GM12878 (cell line): ENCODE results near the gene FTSJ1. TPM values are rescaled to one million over a fixed set of nuclear protein-coding genes. Genes with fewer than 3 reads are reported as not detected.
A peak's percentile ranks its signal among the peaks of the same experiment; 100 is the strongest.

Experiments
- ATF7 ChIP-seq: fragments of 450-650 bp; IDR thresholded peaks from 2 replicates; pipeline ENCODE4 v1.6.1; 2016; ENCODE audit warnings: low read depth, mild to moderate bottlenecking
- BCL11A ChIP-seq: IDR thresholded peaks from 2 replicates; pipeline ENCODE4 v1.6.1; 2011; ENCODE audit warnings: low read depth, low read length
- CBX3 ChIP-seq: fragments of 200-600 bp; sonication (generic); IDR thresholded peaks from 2 replicates; pipeline ENCODE4 v1.6.1; 2016; ENCODE audit warnings: low read depth, borderline replicate concordance
- CHD1 ChIP-seq: IDR thresholded peaks from 2 replicates; pipeline ENCODE4 v1.6.1; 2012; ENCODE audit warnings: low read depth, low read length, improper control_type of control experiment
- FOS ChIP-seq: IDR thresholded peaks from 3 replicates; pipeline ENCODE4 v1.6.1; 2011; ENCODE audit warnings: borderline replicate concordance; ENCODE audit not compliant: insufficient read length; ENCODE audit errors: extremely low read depth
- HCFC1 ChIP-seq: fragments of 150-350 bp; IDR thresholded peaks from 2 replicates; pipeline ENCODE4 v1.6.1; 2014; ENCODE audit warnings: low read length
- KAT2A ChIP-seq: conservative IDR thresholded peaks from 2 replicates; pipeline ENCODE4 v1.6.1; 2011; ENCODE audit warnings: low read depth, low read length; ENCODE audit not compliant: control insufficient read depth
- KDM1A ChIP-seq: fragments of 200-600 bp; sonication (generic); IDR thresholded peaks from 2 replicates; pipeline ENCODE4 v1.6.1; 2016; ENCODE audit warnings: borderline replicate concordance
- MTA3 ChIP-seq: IDR thresholded peaks from 2 replicates; pipeline ENCODE4 v1.6.1; 2012; ENCODE audit warnings: low read length, inconsistent platforms, borderline replicate concordance
- MYC ChIP-seq: IDR thresholded peaks from 2 replicates; pipeline ENCODE4 v1.6.1; 2011; ENCODE audit warnings: mild to moderate bottlenecking, low read length, moderate library complexity, inconsistent platforms; ENCODE audit not compliant: insufficient read depth, insufficient replicate concordance, insufficient read length, severe bottlenecking
- NBN ChIP-seq: fragments of 450-650 bp; IDR thresholded peaks from 2 replicates; pipeline ENCODE4 v1.6.1; 2016
- NFXL1 ChIP-seq: fragments of 450-650 bp; IDR thresholded peaks from 2 replicates; pipeline ENCODE4 v1.6.1; 2017; ENCODE audit warnings: antibody characterized with exemption, mild to moderate bottlenecking, borderline replicate concordance
- NFYB ChIP-seq: IDR thresholded peaks from 2 replicates; pipeline ENCODE4 v1.6.1; 2011; ENCODE audit warnings: low read depth, mild to moderate bottlenecking, low read length, improper control_type of control experiment, moderate library complexity; ENCODE audit not compliant: insufficient read depth
- PKNOX1 ChIP-seq: fragments of 450-650 bp; IDR thresholded peaks from 2 replicates; pipeline ENCODE4 v1.6.1; 2016; ENCODE audit warnings: mild to moderate bottlenecking
- POLR2AphosphoS2 ChIP-seq: IDR thresholded peaks from 2 replicates; pipeline ENCODE4 v1.6.1; 2011; ENCODE audit warnings: low read depth, mild to moderate bottlenecking, low read length, improper control_type of control experiment, moderate library complexity
- RAD51 ChIP-seq: fragments of 450-650 bp; IDR thresholded peaks from 2 replicates; pipeline ENCODE4 v1.6.1; 2016; ENCODE audit warnings: moderate library complexity, mild to moderate bottlenecking, inconsistent platforms
- SREBF1 ChIP-seq: IDR thresholded peaks from 2 replicates; pipeline ENCODE4 v1.6.1; 2012; ENCODE audit warnings: mild to moderate bottlenecking, low read length
- SUPT20H ChIP-seq: IDR thresholded peaks from 2 replicates; pipeline ENCODE4 v1.6.1; 2011; ENCODE audit warnings: low read depth, mild to moderate bottlenecking, low read length, moderate library complexity, borderline replicate concordance; ENCODE audit not compliant: control insufficient read depth
- ZNF384 ChIP-seq: IDR thresholded peaks from 2 replicates; pipeline ENCODE4 v1.6.1; 2012; ENCODE audit warnings: low read depth, mild to moderate bottlenecking, low read length, improper control_type of control experiment, borderline replicate concordance
- polyA plus RNA-seq, 11 experiments: library from polyadenylated mRNA; depleted of rRNA in 4 of 11; unstranded in 6 of 11; stranded (reverse) in 5 of 11; fragments of >200 nt; fragmentation: Nextera tagmentation in 4 of 11; fragmentation: Illumina TruSeq in 1 of 11; extraction: Ambion mirVana in 4 of 11; extraction: Trizol in 1 of 11; gene quantifications; 1 replicate in 1 of 11; 2 replicates in 10 of 11; pipeline versions ENCODE4 v1.2.1 to v1.2.3, GENCODE V29; 2011 to 2016; ENCODE audit warnings: inconsistent platforms in 2 of 11, missing spikeins in 2 of 11, low read depth in 1 of 11
- total RNA-seq, 4 experiments: library from RNA; depleted of rRNA in 3 of 4; stranded (reverse); fragments of >200 nt in 3 of 4; fragmentation: Illumina TruSeq in 1 of 4; extraction: Trizol in 1 of 4; gene quantifications; 2 replicates each; pipeline versions ENCODE4 v1.2.1 to v1.2.3, GENCODE V29; 2013 to 2021
- TF ChIP-seq, protein P1 (sequence below): fragments of 450-650 bp; IDR thresholded peaks from 2 replicates; pipeline ENCODE4 v1.6.1; 2016; ENCODE audit warnings: mild to moderate bottlenecking
- TF ChIP-seq, protein P2 (sequence below): IDR thresholded peaks from 2 replicates; pipeline ENCODE4 v1.6.1; 2011; ENCODE audit warnings: borderline replicate concordance, low read depth, mild to moderate bottlenecking, moderate library complexity, mixed read lengths, low read length; ENCODE audit not compliant: insufficient read depth; ENCODE audit errors: extremely low read length
- TF ChIP-seq, protein P3 (sequence below): IDR thresholded peaks from 2 replicates; pipeline ENCODE4 v1.6.1; 2011; ENCODE audit warnings: low read depth, mild to moderate bottlenecking, low read length, moderate library complexity, borderline replicate concordance; ENCODE audit errors: extremely low read depth
- TF ChIP-seq, protein P4 (sequence below): fragments of 450-650 bp; IDR thresholded peaks from 2 replicates; pipeline ENCODE4 v1.6.1; 2018; ENCODE audit warnings: mild to moderate bottlenecking, low read depth, moderate library complexity; ENCODE audit not compliant: partially characterized antibody

Gene FTSJ1
- total and polyA plus RNA-seq, 10 of the 15 experiments (the other 5 are each of a cell fraction or from before 2014, with no cell fraction given), result 8.8 to 87.8 (median 57.9) TPM

DNA sequence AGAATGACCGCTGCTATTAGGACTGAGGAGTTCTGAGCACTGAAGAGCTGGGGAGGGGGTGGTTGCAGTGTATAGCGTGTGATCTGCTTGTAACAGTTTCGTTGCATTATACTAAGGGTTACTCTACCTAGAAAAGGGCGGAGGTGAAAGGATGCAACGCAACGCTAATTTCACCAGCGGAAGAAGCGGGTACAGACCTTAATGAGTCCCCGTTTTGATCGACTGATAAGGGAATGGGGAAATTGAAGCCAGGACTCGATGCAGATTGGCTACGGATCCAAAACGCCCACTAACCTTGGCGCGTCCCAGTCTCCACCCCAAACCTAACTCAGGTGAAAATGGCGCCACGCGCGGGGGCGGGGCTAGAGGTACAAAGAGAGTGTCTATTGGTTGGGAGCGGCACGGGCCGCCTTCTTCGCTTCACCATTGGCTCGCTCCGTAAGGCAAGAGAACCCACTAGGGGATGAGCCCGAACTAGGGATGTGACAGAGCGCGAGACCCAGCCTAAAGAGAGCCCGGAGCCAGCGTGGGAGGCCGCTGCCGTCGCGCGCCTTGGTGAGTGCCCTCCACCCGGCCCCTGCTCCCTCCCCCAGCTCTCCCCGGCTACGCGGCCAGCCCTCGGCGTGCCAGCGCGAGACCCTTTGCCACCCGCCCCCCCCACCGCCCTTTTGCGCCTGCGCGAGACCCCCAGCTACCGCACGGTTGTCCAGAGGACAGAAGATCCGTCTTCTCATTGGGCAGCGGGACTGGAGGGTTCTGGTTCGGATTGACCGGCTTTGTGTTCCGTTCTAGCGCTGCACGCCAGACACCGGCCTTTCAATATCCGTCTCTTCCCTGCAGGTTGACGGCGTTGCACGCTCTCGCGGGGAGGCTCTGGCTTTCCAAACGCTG is 45.6 kb downstream of the FTSJ1 start, which contains the start of gene EBP (continued):
- no peak for TF ChIP-seq KDM1A
- TF ChIP-seq MTA3, result no peak
- TF ChIP-seq KAT2A, result no peak
- 0 out of 2 replicates have a peak, but pooled peaks have one; percentile 9 for TF ChIP-seq ATF7
- TF ChIP-seq, protein P1, sequence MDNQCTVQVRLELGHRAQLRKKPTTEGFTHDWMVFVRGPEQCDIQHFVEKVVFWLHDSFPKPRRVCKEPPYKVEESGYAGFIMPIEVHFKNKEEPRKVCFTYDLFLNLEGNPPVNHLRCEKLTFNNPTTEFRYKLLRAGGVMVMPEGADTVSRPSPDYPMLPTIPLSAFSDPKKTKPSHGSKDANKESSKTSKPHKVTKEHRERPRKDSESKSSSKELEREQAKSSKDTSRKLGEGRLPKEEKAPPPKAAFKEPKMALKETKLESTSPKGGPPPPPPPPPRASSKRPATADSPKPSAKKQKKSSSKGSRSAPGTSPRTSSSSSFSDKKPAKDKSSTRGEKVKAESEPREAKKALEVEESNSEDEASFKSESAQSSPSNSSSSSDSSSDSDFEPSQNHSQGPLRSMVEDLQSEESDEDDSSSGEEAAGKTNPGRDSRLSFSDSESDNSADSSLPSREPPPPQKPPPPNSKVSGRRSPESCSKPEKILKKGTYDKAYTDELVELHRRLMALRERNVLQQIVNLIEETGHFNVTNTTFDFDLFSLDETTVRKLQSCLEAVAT, result no peak
- TF ChIP-seq, protein P2, sequence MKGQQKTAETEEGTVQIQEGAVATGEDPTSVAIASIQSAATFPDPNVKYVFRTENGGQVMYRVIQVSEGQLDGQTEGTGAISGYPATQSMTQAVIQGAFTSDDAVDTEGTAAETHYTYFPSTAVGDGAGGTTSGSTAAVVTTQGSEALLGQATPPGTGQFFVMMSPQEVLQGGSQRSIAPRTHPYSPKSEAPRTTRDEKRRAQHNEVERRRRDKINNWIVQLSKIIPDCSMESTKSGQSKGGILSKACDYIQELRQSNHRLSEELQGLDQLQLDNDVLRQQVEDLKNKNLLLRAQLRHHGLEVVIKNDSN, result peak; percentile 70
- TF ChIP-seq POLR2AphosphoS2, result peak; percentile 70; the same call in 1 of the 2 replicates
- TF ChIP-seq, protein P3, sequence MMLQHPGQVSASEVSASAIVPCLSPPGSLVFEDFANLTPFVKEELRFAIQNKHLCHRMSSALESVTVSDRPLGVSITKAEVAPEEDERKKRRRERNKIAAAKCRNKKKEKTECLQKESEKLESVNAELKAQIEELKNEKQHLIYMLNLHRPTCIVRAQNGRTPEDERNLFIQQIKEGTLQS, result no peak
- no peak for TF ChIP-seq CBX3
- no peak for TF ChIP-seq HCFC1
- TF ChIP-seq CHD1, result no peak
- TF ChIP-seq NBN, result peak; percentile 48
- TF ChIP-seq NFXL1, result no peak
- 0 out of 2 replicates have a peak, but pooled peaks have one; percentile 9 for TF ChIP-seq BCL11A
- TF ChIP-seq, protein P4, sequence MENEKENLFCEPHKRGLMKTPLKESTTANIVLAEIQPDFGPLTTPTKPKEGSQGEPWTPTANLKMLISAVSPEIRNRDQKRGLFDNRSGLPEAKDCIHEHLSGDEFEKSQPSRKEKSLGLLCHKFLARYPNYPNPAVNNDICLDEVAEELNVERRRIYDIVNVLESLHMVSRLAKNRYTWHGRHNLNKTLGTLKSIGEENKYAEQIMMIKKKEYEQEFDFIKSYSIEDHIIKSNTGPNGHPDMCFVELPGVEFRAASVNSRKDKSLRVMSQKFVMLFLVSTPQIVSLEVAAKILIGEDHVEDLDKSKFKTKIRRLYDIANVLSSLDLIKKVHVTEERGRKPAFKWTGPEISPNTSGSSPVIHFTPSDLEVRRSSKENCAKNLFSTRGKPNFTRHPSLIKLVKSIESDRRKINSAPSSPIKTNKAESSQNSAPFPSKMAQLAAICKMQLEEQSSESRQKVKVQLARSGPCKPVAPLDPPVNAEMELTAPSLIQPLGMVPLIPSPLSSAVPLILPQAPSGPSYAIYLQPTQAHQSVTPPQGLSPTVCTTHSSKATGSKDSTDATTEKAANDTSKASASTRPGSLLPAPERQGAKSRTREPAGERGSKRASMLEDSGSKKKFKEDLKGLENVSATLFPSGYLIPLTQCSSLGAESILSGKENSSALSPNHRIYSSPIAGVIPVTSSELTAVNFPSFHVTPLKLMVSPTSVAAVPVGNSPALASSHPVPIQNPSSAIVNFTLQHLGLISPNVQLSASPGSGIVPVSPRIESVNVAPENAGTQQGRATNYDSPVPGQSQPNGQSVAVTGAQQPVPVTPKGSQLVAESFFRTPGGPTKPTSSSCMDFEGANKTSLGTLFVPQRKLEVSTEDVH, result no peak
- no peak for TF ChIP-seq MYC
- peak; percentile 77 for TF ChIP-seq RAD51
- TF ChIP-seq PKNOX1, result peak; percentile 50; the same call in 1 of the 2 replicates
- TF ChIP-seq FOS, result peak; percentile 46
- peak; percentile 88 for TF ChIP-seq NFYB
- TF ChIP-seq ZNF384, result no peak
- TF ChIP-seq SUPT20H, result no peak
- no peak for TF ChIP-seq SREBF1
